ENCODE results near the gene SLC39A11.
"Not testable (repeated sequence)": the region's sequence is repeated elsewhere in the genome, so short reads cannot be mapped to it uniquely, and the experiment has no call there.

SLC39A11 gene

GRCh38 chr17:72837335-72837734 lies 255.2 kb downstream of the SLC39A11 start:
- DNase-seq (ENCODE audit: low read depth, low spot score), result no peak

GRCh38 chr17:72833128-72833765 lies 259.2 kb downstream of the SLC39A11 start:
- no peak for DNase-seq (ENCODE audit: low read depth, low spot score)

GRCh38 chr17:72832306-72832705 lies 260.2 kb downstream of the SLC39A11 start:
- DNase-seq (ENCODE audit: low read depth, low spot score), result no peak

- no peak for DNase-seq (ENCODE audit: low read depth, low spot score)
Measured at GRCh38 chr17:72829883-72830282, 262.6 kb downstream of the SLC39A11 start.

- DNase-seq (ENCODE audit: low read depth, low spot score), result no peak
Measured at GRCh38 chr17:72826602-72827001, 265.9 kb downstream of the SLC39A11 start.

GRCh38 chr17:72826059-72826458 lies 266.4 kb downstream of the SLC39A11 start:
- DNase-seq (ENCODE audit: low read depth, low spot score), result not testable (repeated sequence)

- no peak for DNase-seq (ENCODE audit: low read depth, low spot score)
Measured at GRCh38 chr17:72825218-72825617, 267.3 kb downstream of the SLC39A11 start.

GRCh38 chr17:72824267-72824666 lies 268.2 kb downstream of the SLC39A11 start:
- DNase-seq (ENCODE audit: low read depth, low spot score), result not testable (repeated sequence)

GRCh38 chr17:72822358-72823023 lies 270.0 kb downstream of the SLC39A11 start:
- no peak for DNase-seq (ENCODE audit: low read depth, low spot score)

- no peak for DNase-seq (ENCODE audit: low read depth, low spot score)
Measured at GRCh38 chr17:72816406-72816805, 276.1 kb downstream of the SLC39A11 start.

- no peak for DNase-seq (ENCODE audit: low read depth, low spot score)
Measured at GRCh38 chr17:72813481-72813880, 279.0 kb downstream of the SLC39A11 start.

GRCh38 chr17:72812823-72813222 lies 279.7 kb downstream of the SLC39A11 start:
- no peak for DNase-seq (ENCODE audit: low read depth, low spot score)

- no peak for DNase-seq (ENCODE audit: low read depth, low spot score)
Measured at GRCh38 chr17:72811976-72812687, 280.4 kb downstream of the SLC39A11 start.

GRCh38 chr17:72810991-72811508 lies 281.4 kb downstream of the SLC39A11 start:
- DNase-seq (ENCODE audit: low read depth, low spot score), result no peak

GRCh38 chr17:72806011-72806410 lies 286.5 kb downstream of the SLC39A11 start:
- DNase-seq (ENCODE audit: low read depth, low spot score), result no peak

GRCh38 chr17:72804949-72805707 lies 287.4 kb downstream of the SLC39A11 start:
- no peak for DNase-seq (ENCODE audit: low read depth, low spot score)

GRCh38 chr17:72802726-72803125 lies 289.8 kb downstream of the SLC39A11 start:
- DNase-seq (ENCODE audit: low read depth, low spot score), result no peak

GRCh38 chr17:72797142-72797541 lies 295.3 kb downstream of the SLC39A11 start:
- no peak for DNase-seq (ENCODE audit: low read depth, low spot score)

GRCh38 chr17:72795941-72796340 lies 296.5 kb downstream of the SLC39A11 start:
- no peak for DNase-seq (ENCODE audit: low read depth, low spot score)

GRCh38 chr17:72794152-72794551 lies 298.3 kb downstream of the SLC39A11 start:
- no peak for DNase-seq (ENCODE audit: low read depth, low spot score)

- no peak for DNase-seq (ENCODE audit: low read depth, low spot score)
Measured at GRCh38 chr17:72792771-72793170, 299.7 kb downstream of the SLC39A11 start.

GRCh38 chr17:72790190-72790589 lies 302.3 kb downstream of the SLC39A11 start:
- DNase-seq (ENCODE audit: low read depth, low spot score), result no peak
